Activated CD8-positive, alpha-beta memory T cell treated with anti-CD3 and anti-CD28 coated beads, Interleukin-2, amount 50 U/mL, for 24 hours (primary cell): ENCODE measurements around the gene TSSK6.
A peak's percentile ranks its signal among the peaks of the same experiment; 100 is the strongest.

Source experiments
- DNase-seq: peaks from one replicate; pipeline ENCODE4 v3.0.0-alpha.2; 2020; ENCODE audit errors: extremely low read depth

TSSK6 gene

GRCh38 chr19:19544954-19545591, 29.7 kb upstream of the TSSK6 start:
- no peak for DNase-seq

- DNase-seq, result no peak
Observed at GRCh38 chr19:19544257-19544953, 29.1 kb upstream of the TSSK6 start.

- DNase-seq, result no peak
Observed at GRCh38 chr19:19543640-19544039, 28.3 kb upstream of the TSSK6 start.

- DNase-seq, result no peak
Observed at GRCh38 chr19:19543101-19543500, 27.8 kb upstream of the TSSK6 start.

- DNase-seq, result no peak
Observed at GRCh38 chr19:19542507-19542906, 27.2 kb upstream of the TSSK6 start.

- no peak for DNase-seq
Observed at GRCh38 chr19:19541616-19542015, 26.3 kb upstream of the TSSK6 start.

- DNase-seq, result peak; percentile 27
Observed at GRCh38 chr19:19540715-19541515, 25.6 kb upstream of the TSSK6 start.

- peak; percentile 33 for DNase-seq
Observed at GRCh38 chr19:19540064-19540714, 24.8 kb upstream of the TSSK6 start.

GRCh38 chr19:19539698-19540063, 24.3 kb upstream of the TSSK6 start:
- DNase-seq, result no peak

GRCh38 chr19:19538785-19539166, 23.4 kb upstream of the TSSK6 start:
- no peak for DNase-seq

- DNase-seq, result no peak
Observed at GRCh38 chr19:19538061-19538784, 22.9 kb upstream of the TSSK6 start, which contains the start of gene CILP2. CILP2 (plus strand) TSS chr19:19538265; CDS start chr19:19538350, 85 bp downstream.

GRCh38 chr19:19537075-19538048, 22.0 kb upstream of the TSSK6 start:
- DNase-seq, result no peak

- DNase-seq, result no peak
Observed at GRCh38 chr19:19535311-19536191, 20.2 kb upstream of the TSSK6 start.

GRCh38 chr19:19534556-19535265, 19.4 kb upstream of the TSSK6 start:
- DNase-seq, result no peak

GRCh38 chr19:19533841-19534240, 18.5 kb upstream of the TSSK6 start:
- DNase-seq, result no peak

- no peak for DNase-seq
Observed at GRCh38 chr19:19532806-19533701, 17.7 kb upstream of the TSSK6 start.

- peak; percentile 53 for DNase-seq
Observed at GRCh38 chr19:19531951-19532805, 16.8 kb upstream of the TSSK6 start.
